HepG2 (cell line): Measurements from ENCODE around the gene HRNR. TPM values are rescaled to one million over a fixed set of nuclear protein-coding genes. Genes with fewer than 3 reads are reported as not detected.

Experiments used
- ATAC-seq: fragments of 200-7000 bp; cut with Tn5 transposase; 3 replicates; pipeline ENCODE4 v1.9.1; 2020; ENCODE audit warnings: mild to moderate bottlenecking, moderate library complexity
- BruUV-seq: library from RNA; stranded (reverse); fragments of 400-500 nt; replicated peaks from 2 replicates; lab custom pipeline; 2021; lab: Mats Ljungman, UMichigan
- CTCF ChIA-PET: fragments of 300-600 bp; formaldehyde crosslinking; extraction: SDS; loops from one replicate; lab custom pipeline; 2021; ENCODE audit warnings: low total read pairs, inconsistent platforms, low intra/inter-chr PET ratio; lab: Yijun Ruan, JAX
- POLR2A ChIA-PET: fragments of 350-600 bp; sonication (Branson Sonifier 250); formaldehyde crosslinking; loops from one replicate; lab custom pipeline; 2020; ENCODE audit warnings: antibody characterized with exemption, inconsistent platforms; lab: Yijun Ruan, JAX
- DNase-seq: peaks from one replicate; pipeline ENCODE4 v3.0.0-alpha.2; 2015; ENCODE audit warnings: low spot score
- FAIRE-seq: peaks from 3 replicates; lab custom pipeline; 2011; peaks lifted over from hg19 to GRCh38; lab: Jason Lieb, UNC
- H2AFZ ChIP-seq: one replicate; pipeline ENCODE4 v1.6.1; 2011; ENCODE audit warnings: low read length, inconsistent platforms
- H3K27ac ChIP-seq: fragments of 300-600 bp; 3 replicates; pipeline ENCODE4 v1.8.0; 2011; ENCODE audit warnings: mixed run types, mild to moderate bottlenecking, mixed read lengths, low read length, inconsistent platforms; ENCODE audit not compliant: insufficient read depth; ENCODE audit errors: extremely low read length
- H3K27me3 ChIP-seq, 2 experiments: fragments of 200-600 bp in 1 of 2; 2 replicates in 1 of 2; 3 replicates in 1 of 2; pipeline versions ENCODE4 v1.6.0 to v1.8.0; 2011; ENCODE audit warnings: low read length in 2 of 2, mild to moderate bottlenecking in 2 of 2, moderate library complexity in 2 of 2, inconsistent platforms in 1 of 2; ENCODE audit not compliant: insufficient read depth in 2 of 2, control insufficient read depth in 1 of 2
- H3K36me3 ChIP-seq, 2 experiments: fragments of 200-600 bp in 1 of 2; replicated peaks in 1 of 2; 2 replicates in 1 of 2; 3 replicates in 1 of 2; pipeline versions ENCODE4 v1.5.1 to v1.8.0; 2011; ENCODE audit warnings: low read length in 2 of 2, inconsistent platforms in 1 of 2; ENCODE audit not compliant: insufficient read depth in 2 of 2, control insufficient read depth in 1 of 2
- H3K4me1 ChIP-seq: 2 replicates; pipeline ENCODE4 v1.5.1; 2012; ENCODE audit warnings: low read length, inconsistent platforms; ENCODE audit not compliant: insufficient read depth
- H3K4me2 ChIP-seq: 2 replicates; pipeline ENCODE4 v1.6.0; 2011; ENCODE audit warnings: low read depth, low read length, inconsistent platforms
- H3K4me3 ChIP-seq, 3 experiments: fragments of 200-600 bp in 1 of 3; sonication (generic), shearing (Covaris generic) in 1 of 3; replicated peaks in 1 of 3; 2 replicates each; pipeline ENCODE4 v1.5.1; 2011 to 2016; ENCODE audit warnings: low read length in 3 of 3, inconsistent platforms in 2 of 3, low read depth in 2 of 3, mild to moderate bottlenecking in 2 of 3, control low read depth in 1 of 3, mixed read lengths in 1 of 3; ENCODE audit not compliant: insufficient read depth in 1 of 3
- H3K79me2 ChIP-seq: one replicate; pipeline ENCODE4 v1.6.1; 2011; ENCODE audit warnings: low read length, inconsistent platforms; ENCODE audit not compliant: insufficient read depth
- H3K9ac ChIP-seq: 2 replicates; pipeline ENCODE4 v1.6.0; 2011; ENCODE audit warnings: mild to moderate bottlenecking, low read depth, low read length, inconsistent platforms; ENCODE audit not compliant: insufficient read depth
- H3K9me3 ChIP-seq: 2 replicates; pipeline ENCODE4 v1.5.1; 2012; ENCODE audit warnings: mild to moderate bottlenecking, low read length
- H4K20me1 ChIP-seq: 2 replicates; pipeline ENCODE4 v1.6.0; 2011; ENCODE audit warnings: inconsistent platforms, mild to moderate bottlenecking, low read length, moderate library complexity; ENCODE audit not compliant: insufficient read depth
- ASH2L ChIP-seq: fragments of 300-600, 200-600 bp; sonication (generic); IDR thresholded peaks from 2 replicates; pipeline ENCODE4 v1.7.0; 2017; ENCODE audit warnings: low read depth, mild to moderate bottlenecking, moderate library complexity, mixed read lengths, low read length; ENCODE audit not compliant: insufficient read length
- ATF1 ChIP-seq: IDR thresholded peaks from 2 replicates; pipeline ENCODE4 v1.6.1; 2016; ENCODE audit warnings: mild to moderate bottlenecking, control low read depth
- BRF2 ChIP-seq: sonication (generic); formaldehyde crosslinking; IDR thresholded peaks from 2 replicates; pipeline ENCODE4 v1.8.1; 2022; ENCODE audit warnings: mild to moderate bottlenecking, missing genetic modification reagents
- DNMT1 ChIP-seq: sonication (generic); formaldehyde crosslinking; IDR thresholded peaks from 2 replicates; pipeline ENCODE4 v1.5.1; 2020; ENCODE audit warnings: mild to moderate bottlenecking, missing genetic modification reagents
- FOXP1 ChIP-seq, 2 experiments: fragments of 450-650 bp in 1 of 2; IDR thresholded peaks; 2 replicates each; pipeline ENCODE4 v1.6.1; 2017 to 2018; ENCODE audit warnings: antibody characterized with exemption in 1 of 2
- NPAS2 ChIP-seq: sonication (generic); formaldehyde crosslinking; IDR thresholded peaks from 2 replicates; pipeline ENCODE4 v1.8.0; 2022; ENCODE audit warnings: mild to moderate bottlenecking, missing genetic modification reagents, borderline replicate concordance
- NR2F6 ChIP-seq, 2 experiments: IDR thresholded peaks; 2 replicates each; pipeline ENCODE4 v1.6.1; 2016; ENCODE audit warnings: antibody characterized with exemption in 1 of 2, mild to moderate bottlenecking in 1 of 2
- PAX8 ChIP-seq: sonication (generic); formaldehyde crosslinking; IDR thresholded peaks from 2 replicates; pipeline ENCODE4 v1.8.0; 2022; ENCODE audit warnings: mild to moderate bottlenecking, missing genetic modification reagents, borderline replicate concordance
- PHF20 ChIP-seq: sonication (generic); formaldehyde crosslinking; IDR thresholded peaks from 2 replicates; pipeline ENCODE4 v1.5.0; 2020; ENCODE audit warnings: mild to moderate bottlenecking, missing genetic modification reagents
- SMARCC2 ChIP-seq: fragments of 450-650 bp; IDR thresholded peaks from 2 replicates; pipeline ENCODE4 v1.6.1; 2017; ENCODE audit warnings: antibody characterized with exemption, mild to moderate bottlenecking
- TAF1 ChIP-seq: sonication (generic); formaldehyde crosslinking; IDR thresholded peaks from 2 replicates; pipeline ENCODE4 v1.4.0; 2020; ENCODE audit warnings: missing genetic modification reagents
- ZNF10 ChIP-seq: sonication (generic); formaldehyde crosslinking; IDR thresholded peaks from 2 replicates; pipeline ENCODE4 v1.4.0; 2020; ENCODE audit warnings: mild to moderate bottlenecking, low read depth, missing genetic modification reagents, borderline replicate concordance
- ZNF121 ChIP-seq: sonication (generic); formaldehyde crosslinking; IDR thresholded peaks from 2 replicates; pipeline ENCODE4 v1.5.0; 2020; ENCODE audit warnings: mild to moderate bottlenecking, missing genetic modification reagents
- ZNF253 ChIP-seq: sonication (generic); formaldehyde crosslinking; IDR thresholded peaks from 2 replicates; pipeline ENCODE4 v1.8.0; 2022; ENCODE audit warnings: mild to moderate bottlenecking, missing genetic modification reagents, borderline replicate concordance
- ZNF382 ChIP-seq: sonication (generic); formaldehyde crosslinking; IDR thresholded peaks from 2 replicates; pipeline ENCODE4 v1.5.0; 2020; ENCODE audit warnings: missing genetic modification reagents, mild to moderate bottlenecking, borderline replicate concordance
- ZNF460 ChIP-seq: sonication (generic); formaldehyde crosslinking; IDR thresholded peaks from 2 replicates; pipeline ENCODE4 v1.5.1; 2020; ENCODE audit warnings: missing genetic modification reagents, mild to moderate bottlenecking, borderline replicate concordance
- ZNF747 ChIP-seq: sonication (generic); formaldehyde crosslinking; IDR thresholded peaks from 2 replicates; pipeline ENCODE4 v1.8.1; 2023; ENCODE audit warnings: missing genetic modification reagents, mild to moderate bottlenecking, borderline replicate concordance
- WGBS: methylation state at CpG from one replicate; pipeline ENCODE4 v1.1.6; 2017; ENCODE audit warnings: low lambda C conversion rate; 5-methylcytosine and 5-hydroxymethylcytosine counted together
- in situ Hi-C: cut with HindIII; loops from 2 replicates; pipeline ENCODE4 v1.10.0; 2017; ENCODE audit warnings: low pct_unique_long_range_greater_than_20kb; ENCODE audit not compliant: extremely low pct_ligation_motif_present
- intact Hi-C: fragments of 100-400 bp; cut with micrococcal nuclease; formaldehyde crosslinking; loops from one replicate; pipeline ENCODE4 v1.10.0; 2022; ENCODE audit not compliant: unreplicated experiment
- polyA plus RNA-seq, 8 experiments: library from polyadenylated mRNA; depleted of rRNA in 3 of 8; stranded (reverse) in 7 of 8; unstranded in 1 of 8; fragments of >200 nt; fragmentation: Illumina TruSeq in 4 of 8; extraction: Trizol in 4 of 8; gene quantifications; 2 replicates each; pipeline versions ENCODE4 v1.2.1 to v1.2.3, GENCODE V29; 2011 to 2016; ENCODE audit warnings: low read depth in 4 of 8, missing spikeins in 1 of 8, mixed read lengths in 1 of 8; ENCODE audit not compliant: insufficient read depth in 1 of 8
- total RNA-seq, 5 experiments: library from RNA; depleted of rRNA; stranded (reverse); fragments of >200 nt; fragmentation: Illumina TruSeq; extraction: Trizol; gene quantifications; 2 replicates each; pipeline ENCODE4 v1.2.3, GENCODE V29; 2016; ENCODE audit warnings: low read depth in 1 of 5

HRNR gene
- total and polyA plus RNA-seq, 2 of the 13 experiments (the other 11 are each of a cell fraction or from before 2014, with no cell fraction given) = not detected

GRCh38 chr1:152237093-152237492 lies 13.1 kb upstream of the HRNR start (continued):
- TF ChIP-seq BRF2 (CRISPR knock-in tag) = no peak
- no peak for TF ChIP-seq ZNF253
- TF ChIP-seq TAF1 (CRISPR knock-in tag) = no peak
- TF ChIP-seq FOXP1 (IDR thresholded peaks at IDR 0.05) = no peak
- TF ChIP-seq FOXP1 (CRISPR knock-in tag; IDR thresholded peaks at IDR 0.05) = no peak
- TF ChIP-seq, all 625 proteins: peak for 0

- POLR2A ChIA-PET = no interaction called here
- no peaks in the 10 kb centered on the region for H3K79me2 ChIP-seq
- CTCF ChIA-PET = no interaction called here
- FAIRE-seq (no peak), ATAC-seq (no peak), DNase-seq (no peak)
- in situ Hi-C loops (no loop called here), intact Hi-C loops (no loop called here)
- H3K4me3 ChIP-seq = no peak overlapping the region
- no peaks in the 10 kb centered on the region for H3K9me3 ChIP-seq
- WGBS = 24% methylated on average over 3 of the region's 3 CpGs
- no peak overlapping the region for H3K4me2 ChIP-seq
- H3K4me1 ChIP-seq = no peaks in the 10 kb centered on the region
- no peaks in the 10 kb centered on the region for H3K27me3 ChIP-seq
- H3K27ac ChIP-seq = no peak overlapping the region
- H2AFZ ChIP-seq = no peak overlapping the region
- TF ChIP-seq PHF20 (CRISPR knock-in tag) (no peak), NPAS2 (no peak), DNMT1 (CRISPR knock-in tag) (no peak), NR2F6 (IDR thresholded peaks at IDR 0.05) (no peak), NR2F6 (CRISPR knock-in tag; IDR thresholded peaks at IDR 0.05) (no peak), ZNF460 (CRISPR knock-in tag) (no peak), ASH2L (no peak), ZNF121 (CRISPR knock-in tag) (no peak), ZNF10 (CRISPR knock-in tag) (no peak), ATF1 (no peak), PAX8 (no peak), SMARCC2 (no peak), ZNF747 (CRISPR knock-in tag) (no peak), ZNF382 (CRISPR knock-in tag) (no peak)
- no peaks in the 10 kb centered on the region for H3K36me3 ChIP-seq
- H4K20me1 ChIP-seq = no peaks in the 10 kb centered on the region
- BruUV-seq = no TSS peak
- H3K9ac ChIP-seq = no peak overlapping the region
These were observed 4.8 kb upstream of the HRNR start for GRCh38 chr1:152228831-152229230.
